ENCODE results near the gene HLA-C.
"Not testable (repeated sequence)": the region's sequence is repeated elsewhere in the genome, so short reads cannot be mapped to it uniquely, and the experiment has no call there.

HLA-C gene

GRCh38 chr6:31271641-31272357, at the start of gene HLA-C:
Gene HLA-C, minus strand, starts transcription at chr6:31272092. Its CDS starts 21 bp downstream, at chr6:31272071.
- DNase-seq: peak; percentile 71 to 97 (median 90)
- intact Hi-C loops (cut with DNase I): loop anchor here (2.0 to 5.0 kb wide), 2 partner anchors 71 to 96 kb away; no protein-coding TSS in a partner anchor

- no peak for DNase-seq
- intact Hi-C loops (cut with DNase I): no loop called here
Observed at GRCh38 chr6:31321005-31321707, 49.3 kb upstream of the HLA-C start.

- DNase-seq: no peak
- intact Hi-C loops (cut with DNase I): no loop called here
Observed at GRCh38 chr6:31317036-31317435, 45.1 kb upstream of the HLA-C start.

- DNase-seq: no peak
- intact Hi-C loops (cut with DNase I): no loop called here
Observed at GRCh38 chr6:31309641-31310040, 37.7 kb upstream of the HLA-C start.

- intact Hi-C loops (cut with DNase I): no loop called here
- no peak for DNase-seq
Observed at GRCh38 chr6:31308845-31309175, 36.9 kb upstream of the HLA-C start.

- intact Hi-C loops (cut with DNase I): no loop called here
- peak in 12 of 42 donors; percentile 6 to 45 (median 16) for DNase-seq
Observed at GRCh38 chr6:31308050-31308844, 36.4 kb upstream of the HLA-C start.

GRCh38 chr6:31307669-31308049, 35.8 kb upstream of the HLA-C start:
- DNase-seq: no peak
- intact Hi-C loops (cut with DNase I): no loop called here

- intact Hi-C loops (cut with DNase I): no loop called here
- no peak for DNase-seq
Observed at GRCh38 chr6:31305703-31306219, 33.9 kb upstream of the HLA-C start.

- intact Hi-C loops (cut with DNase I): no loop called here
- peak in 1 of 42 donors; percentile 32 for DNase-seq
Observed at GRCh38 chr6:31304683-31305082, 32.8 kb upstream of the HLA-C start.

- DNase-seq: no peak
Observed at GRCh38 chr6:31300797-31301196, 28.9 kb upstream of the HLA-C start.

GRCh38 chr6:31299947-31300346, 28.1 kb upstream of the HLA-C start:
- intact Hi-C loops (cut with DNase I): no loop called here

More at GRCh38 chr6:31300797-31301196, 28.9 kb upstream of the HLA-C start:
- intact Hi-C loops (cut with DNase I): no loop called here

GRCh38 chr6:31299511-31299910, 27.6 kb upstream of the HLA-C start:
- no peak for DNase-seq
- intact Hi-C loops (cut with DNase I): no loop called here

More at GRCh38 chr6:31299947-31300346, 28.1 kb upstream of the HLA-C start:
- DNase-seq: no peak

GRCh38 chr6:31294056-31294455, 22.2 kb upstream of the HLA-C start:
- intact Hi-C loops (cut with DNase I): no loop called here
- no peak for DNase-seq

GRCh38 chr6:31293343-31293742, 21.5 kb upstream of the HLA-C start:
- intact Hi-C loops (cut with DNase I): no loop called here
- no peak for DNase-seq

- intact Hi-C loops (cut with DNase I): no loop called here
- DNase-seq: no peak
Observed at GRCh38 chr6:31289788-31290187, 17.9 kb upstream of the HLA-C start.

GRCh38 chr6:31287619-31288018, 15.7 kb upstream of the HLA-C start:
- intact Hi-C loops (cut with DNase I): no loop called here
- DNase-seq: no peak

GRCh38 chr6:31285982-31286381, 14.1 kb upstream of the HLA-C start:
- intact Hi-C loops (cut with DNase I): no loop called here
- no peak for DNase-seq

GRCh38 chr6:31285486-31285885, 13.6 kb upstream of the HLA-C start:
- no peak for DNase-seq
- intact Hi-C loops (cut with DNase I): no loop called here

- DNase-seq; intact Hi-C loops (cut with DNase I): not testable (repeated sequence)
Observed at GRCh38 chr6:31279647-31280046, 7.8 kb upstream of the HLA-C start.

Measured in head of caudate nucleus (tissue), 42 donors.